ENCODE measurements around the gene HAUS7. TPM values are rescaled to one million over a fixed set of nuclear protein-coding genes. Genes with fewer than 3 reads are reported as not detected.

The HAUS7 gene
- total RNA-seq, 3 donors from 2014 or later = 19.0 to 26.2 (median 21.9) TPM

DNA sequence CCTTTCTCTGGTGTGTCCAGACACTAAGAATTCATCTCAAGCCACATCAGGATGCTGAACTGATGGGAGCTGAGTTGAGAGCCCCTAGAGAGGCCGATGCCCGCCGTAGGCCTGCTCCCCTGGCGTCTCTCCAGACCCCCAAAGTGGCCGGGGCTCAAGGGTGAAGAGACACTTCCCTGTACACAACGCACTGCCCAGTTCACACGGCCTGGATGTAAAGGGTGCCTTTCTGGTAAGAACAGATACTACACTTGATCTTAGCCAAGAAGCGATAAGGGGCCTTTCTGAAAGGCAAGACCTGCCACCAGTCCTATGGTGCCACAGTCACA, 19.5 kb downstream of the HAUS7 start:
- no peak overlapping the region for H3K27ac ChIP-seq
- no peaks in the 10 kb centered on the region for H3K36me3 ChIP-seq
- H3K27me3 ChIP-seq = peaks cover 0 to 24% of the 10 kb centered on the region in 2 donors
- intact Hi-C loops (cut with DNase I; ENCODE audit: low total_unique reads) = no loop called here
- H3K9me3 ChIP-seq = no peaks in the 10 kb centered on the region
- H3K4me3 ChIP-seq = no peak overlapping the region
- H3K4me1 ChIP-seq = no peaks in the 10 kb centered on the region
- no peak for DNase-seq (ENCODE audit: low spot score in 2 of 2)
- TF ChIP-seq POLR2A (IDR thresholded peaks at IDR 0.05) (no peak), CTCF (IDR thresholded peaks at IDR 0.05) (no peak), POLR2AphosphoS5 (IDR thresholded peaks at IDR 0.05) (no peak)

DNA sequence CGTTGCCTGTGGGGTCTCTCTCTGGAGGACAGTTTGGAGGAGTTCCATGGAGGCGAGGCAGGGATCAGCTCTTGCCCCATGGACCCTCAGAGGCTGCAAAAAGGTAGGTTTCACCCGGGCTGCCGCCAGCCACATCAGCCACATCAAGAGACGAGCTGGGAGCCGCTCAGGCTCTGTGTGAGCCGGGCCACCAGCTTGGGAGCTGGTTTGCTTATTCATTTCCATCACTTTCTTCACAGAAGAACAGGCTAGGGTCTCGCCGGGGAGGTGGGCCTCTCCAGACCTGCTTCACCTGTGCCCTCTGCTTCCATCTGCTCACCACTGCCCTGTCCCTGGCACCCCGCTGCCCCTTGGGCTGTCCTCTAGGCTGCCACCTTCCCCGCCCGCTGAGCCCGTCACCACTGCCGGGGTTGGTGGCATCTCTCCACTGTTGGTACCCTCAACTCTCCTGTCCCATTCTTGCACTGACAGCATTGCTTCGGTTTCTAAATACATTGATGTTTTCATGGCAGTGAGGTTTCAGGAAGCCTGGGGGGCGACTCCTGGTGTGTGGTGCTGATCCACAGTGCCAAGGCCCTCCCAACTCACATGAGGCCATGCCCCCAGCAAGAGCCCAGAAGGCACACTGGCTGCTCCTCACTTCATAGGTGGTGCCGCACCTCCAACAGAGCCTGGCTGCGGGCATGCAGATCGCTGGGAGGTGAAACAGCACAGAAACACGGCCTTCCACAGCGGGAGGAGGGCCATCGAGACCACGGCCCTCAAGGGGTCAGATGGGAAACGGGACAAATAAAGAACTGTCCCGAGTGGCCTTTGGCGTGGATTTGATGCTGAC, 20.0 kb downstream of the HAUS7 start:
- Histone ChIP-seq H3K27me3 (peaks cover 0 to 19% of the 10 kb centered on the region in 2 donors), H3K4me1 (no peaks in the 10 kb centered on the region), H3K9me3 (no peaks in the 10 kb centered on the region), H3K27ac (no peak overlapping the region), H3K36me3 (no peaks in the 10 kb centered on the region), H3K4me3 (no peak overlapping the region)
- intact Hi-C loops (cut with DNase I; ENCODE audit: low total_unique reads) = no loop called here
- no peak for TF ChIP-seq CTCF (IDR thresholded peaks at IDR 0.05)
- no peak for TF ChIP-seq POLR2AphosphoS5 (IDR thresholded peaks at IDR 0.05)
- TF ChIP-seq POLR2A (IDR thresholded peaks at IDR 0.05) = no peak
- DNase-seq (ENCODE audit: low spot score in 2 of 2) = no peak

- intact Hi-C loops (cut with DNase I; ENCODE audit: low total_unique reads) = no loop called here
- Histone ChIP-seq H3K27ac (no peak overlapping the region), H3K4me3 (no peak overlapping the region), H3K4me1 (no peaks in the 10 kb centered on the region), H3K36me3 (no peaks in the 10 kb centered on the region), H3K27me3 (peaks cover 0 to 11% of the 10 kb centered on the region in 2 donors), H3K9me3 (no peaks in the 10 kb centered on the region)
- no peak for TF ChIP-seq POLR2A (IDR thresholded peaks at IDR 0.05)
- no peak for TF ChIP-seq POLR2AphosphoS5 (IDR thresholded peaks at IDR 0.05)
- TF ChIP-seq CTCF (IDR thresholded peaks at IDR 0.05) = no peak
- no peak for DNase-seq (ENCODE audit: low spot score in 2 of 2)
These were observed 20.8 kb downstream of the HAUS7 start for GRCh38 chrX:153449368-153450113.

- TF ChIP-seq POLR2AphosphoS5 (IDR thresholded peaks at IDR 0.05) = no peak
- no peak for TF ChIP-seq POLR2A (IDR thresholded peaks at IDR 0.05)
- TF ChIP-seq CTCF (IDR thresholded peaks at IDR 0.05) = no peak
- DNase-seq (ENCODE audit: low spot score in 2 of 2) = no peak
- Histone ChIP-seq H3K36me3 (no peaks in the 10 kb centered on the region), H3K9me3 (no peaks in the 10 kb centered on the region), H3K27ac (no peak overlapping the region), H3K27me3 (peaks cover 0 to 8% of the 10 kb centered on the region in 2 donors), H3K4me3 (no peak overlapping the region), H3K4me1 (no peaks in the 10 kb centered on the region)
- intact Hi-C loops (cut with DNase I; ENCODE audit: low total_unique reads) = no loop called here
These were observed 21.6 kb downstream of the HAUS7 start for GRCh38 chrX:153448556-153449367.

All from breast epithelium (tissue), 4 donors.